RPMI7951 (cell line): ENCODE results near the gene KISS1. TPM values are rescaled to one million over a fixed set of nuclear protein-coding genes. Genes with fewer than 3 reads are reported as not detected.

Experiments
- DNase-seq: peaks from one replicate; pipeline ENCODE4 v3.0.0-alpha.2; 2012; ENCODE audit warnings: low read depth
- total RNA-seq: library from RNA; depleted of rRNA; stranded (reverse); fragments of >200 nt; shearing (Covaris generic); gene quantifications from 2 replicates; pipeline ENCODE4 v1.2.3, GENCODE V29; 2014

Gene KISS1
- total RNA-seq, 1 experiment from 2014 or later = 7.0 TPM

GRCh38 chr1:204192589-204193352, 3.5 kb downstream of the KISS1 start:
- no peak for DNase-seq

GRCh38 chr1:204192046-204192445, 4.2 kb downstream of the KISS1 start:
- no peak for DNase-seq

GRCh38 chr1:204191456-204191855, 4.8 kb downstream of the KISS1 start:
- DNase-seq = no peak

GRCh38 chr1:204190212-204191211, 5.8 kb downstream of the KISS1 start:
- peak; percentile 22 for DNase-seq

GRCh38 chr1:204188959-204189639, 7.2 kb downstream of the KISS1 start:
- no peak for DNase-seq

- DNase-seq = no peak
These were observed 9.7 kb downstream of the KISS1 start for GRCh38 chr1:204186597-204186996.

- no peak for DNase-seq
These were observed 15.2 kb downstream of the KISS1 start for GRCh38 chr1:204181116-204181515.

GRCh38 chr1:204180133-204180532, 16.2 kb downstream of the KISS1 start:
- no peak for DNase-seq

- no peak for DNase-seq
These were observed 17.6 kb downstream of the KISS1 start for GRCh38 chr1:204178487-204179281.

GRCh38 chr1:204177133-204177532, 19.2 kb downstream of the KISS1 start:
- no peak for DNase-seq

GRCh38 chr1:204176049-204176448, 20.2 kb downstream of the KISS1 start:
- DNase-seq = no peak

GRCh38 chr1:204174958-204175357, 21.3 kb downstream of the KISS1 start:
- DNase-seq = no peak

- DNase-seq = no peak
These were observed 23.8 kb downstream of the KISS1 start for GRCh38 chr1:204172404-204173029.

GRCh38 chr1:204171751-204172178, 24.5 kb downstream of the KISS1 start:
- DNase-seq = peak; percentile 70

GRCh38 chr1:204170494-204171155, 25.7 kb downstream of the KISS1 start:
- DNase-seq = no peak

GRCh38 chr1:204169858-204170257, 26.4 kb downstream of the KISS1 start:
- no peak for DNase-seq

- DNase-seq = no peak
These were observed 28.6 kb downstream of the KISS1 start for GRCh38 chr1:204167730-204168129.

GRCh38 chr1:204166219-204166618, 30.1 kb downstream of the KISS1 start, which contains the start of gene REN:
Gene REN (minus strand): TSS chr1:204166337. CDS start chr1:204166293, 44 bp downstream.
- DNase-seq = no peak

GRCh38 chr1:204162494-204163074, 33.7 kb downstream of the KISS1 start:
- peak; percentile 69 for DNase-seq
